Activated B cell treated with CpG ODN at 0.5 μM for 24 hours (primary cell): Measurements from ENCODE around the gene ACTRT2. TPM values are rescaled to one million over a fixed set of nuclear protein-coding genes. Genes with fewer than 3 reads are reported as not detected.

ENCODE experiments used
- ATAC-seq: fragments of 200-7000 bp; cut with Tn5 transposase; one replicate; pipeline ENCODE4 v1.10.0; 2021; ENCODE audit warnings: low read depth, mild to moderate bottlenecking, moderate library complexity
- CTCF ChIA-PET: fragments of 350-600 bp; sonication (Branson Sonifier 250); formaldehyde crosslinking; loops from one replicate; lab custom pipeline; 2021; ENCODE audit warnings: antibody characterized with exemption; lab: Charles Lee
- POLR2A ChIA-PET: fragments of 350-600 bp; sonication (Branson Sonifier 250); formaldehyde crosslinking; loops from one replicate; lab custom pipeline; 2021; ENCODE audit warnings: antibody characterized with exemption; lab: Charles Lee
- DNase-seq: peaks from one replicate; pipeline ENCODE4 v3.0.0; 2022
- H3K27ac Mint-ChIP-seq: one replicate; pipeline ENCODE4 v1.8.0; 2020; ENCODE audit warnings: mixed read lengths
- H3K27me3 Mint-ChIP-seq: one replicate; pipeline ENCODE4 v1.8.0; 2021; ENCODE audit warnings: mixed read lengths
- H3K36me3 Mint-ChIP-seq: one replicate; pipeline ENCODE4 v1.8.0; 2021; ENCODE audit warnings: low read depth, mixed read lengths
- H3K4me1 Mint-ChIP-seq: one replicate; pipeline ENCODE4 v1.8.0; 2021; ENCODE audit warnings: mixed read lengths
- H3K4me3 Mint-ChIP-seq: one replicate; pipeline ENCODE4 v1.8.0; 2020; ENCODE audit warnings: mild to moderate bottlenecking, mixed read lengths
- H3K9me3 Mint-ChIP-seq: one replicate; pipeline ENCODE4 v1.8.0; 2020; ENCODE audit warnings: mixed read lengths
- CTCF ChIP-seq: fragments of 200-600 bp; IDR thresholded peaks from one replicate; pipeline ENCODE4 v1.8.0; 2022; ENCODE audit warnings: antibody characterized with exemption, mild to moderate bottlenecking
- intact Hi-C: fragments of 100-400 bp; cut with micrococcal nuclease; formaldehyde crosslinking; loops from one replicate; pipeline ENCODE4 v1.15.1; 2024
- total RNA-seq: library from RNA; stranded (reverse); gene quantifications from 2 replicates; pipeline ENCODE4 v1.2.3, GENCODE V29; 2022

ACTRT2 gene
- total RNA-seq, 1 donor from 2014 or later: not detected

- Mint-ChIP-seq H3K27ac (no peak overlapping the region), H3K27me3 (no peaks in the 10 kb centered on the region), H3K4me1 (no peaks in the 10 kb centered on the region), H3K9me3 (no peaks in the 10 kb centered on the region), H3K4me3 (no peak overlapping the region), H3K36me3 (no peaks in the 10 kb centered on the region)
- DNase-seq (no peak), ATAC-seq (no peak)
- ChIA-PET CTCF (no interaction called here), POLR2A (no interaction called here)
- intact Hi-C loops: no loop called here
- TF ChIP-seq CTCF: no peak
Measured at GRCh38 chr1:3022976-3023375, 1.7 kb downstream of the ACTRT2 start.

GRCh38 chr1:3024019-3024418 is 2.8 kb downstream of the ACTRT2 start:
- DNase-seq (no peak), ATAC-seq (no peak)
- Mint-ChIP-seq H3K27me3 (no peaks in the 10 kb centered on the region), H3K4me1 (no peaks in the 10 kb centered on the region), H3K36me3 (no peaks in the 10 kb centered on the region), H3K9me3 (no peaks in the 10 kb centered on the region), H3K27ac (no peak overlapping the region), H3K4me3 (no peak overlapping the region)
- ChIA-PET POLR2A (no interaction called here), CTCF (no interaction called here)
- intact Hi-C loops: no loop called here
- TF ChIP-seq CTCF: no peak

GRCh38 chr1:3024588-3024987 is 3.3 kb downstream of the ACTRT2 start:
- ChIA-PET CTCF (no interaction called here), POLR2A (no interaction called here)
- no peak for TF ChIP-seq CTCF
- DNase-seq: no peak
- intact Hi-C loops: no loop called here
- Mint-ChIP-seq H3K27ac (no peak overlapping the region), H3K36me3 (no peaks in the 10 kb centered on the region), H3K4me1 (no peaks in the 10 kb centered on the region), H3K9me3 (no peaks in the 10 kb centered on the region), H3K4me3 (no peak overlapping the region), H3K27me3 (no peaks in the 10 kb centered on the region)
- ATAC-seq: no peak

DNA sequence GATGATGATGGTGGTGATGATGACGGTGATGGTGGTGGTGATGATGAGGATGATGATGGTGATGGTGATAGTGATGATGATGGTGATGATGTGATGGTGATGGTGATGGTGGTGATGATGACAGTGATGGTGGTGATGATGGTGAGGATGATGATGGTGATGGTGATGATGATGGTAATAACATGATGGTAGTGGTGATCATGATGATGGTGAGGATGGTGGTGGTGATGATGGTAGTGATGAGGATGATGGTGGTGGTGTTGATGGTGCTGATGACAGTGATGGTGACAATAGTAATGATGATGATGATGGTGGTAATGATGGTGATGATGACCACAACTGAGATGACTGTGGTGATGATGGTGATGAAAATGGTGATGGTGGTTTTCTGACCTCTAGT is 4.9 kb downstream of the ACTRT2 start:
- H3K27me3 Mint-ChIP-seq: no peaks in the 10 kb centered on the region
- ChIA-PET POLR2A (no interaction called here), CTCF (no interaction called here)
- TF ChIP-seq CTCF: no peak
- intact Hi-C loops: no loop called here
- H3K27ac Mint-ChIP-seq: no peak overlapping the region
- H3K4me3 Mint-ChIP-seq: no peak overlapping the region
- DNase-seq: no peak
- no peaks in the 10 kb centered on the region for H3K36me3 Mint-ChIP-seq
- no peak for ATAC-seq
- H3K4me1 Mint-ChIP-seq: no peaks in the 10 kb centered on the region
- H3K9me3 Mint-ChIP-seq: no peaks in the 10 kb centered on the region

DNA sequence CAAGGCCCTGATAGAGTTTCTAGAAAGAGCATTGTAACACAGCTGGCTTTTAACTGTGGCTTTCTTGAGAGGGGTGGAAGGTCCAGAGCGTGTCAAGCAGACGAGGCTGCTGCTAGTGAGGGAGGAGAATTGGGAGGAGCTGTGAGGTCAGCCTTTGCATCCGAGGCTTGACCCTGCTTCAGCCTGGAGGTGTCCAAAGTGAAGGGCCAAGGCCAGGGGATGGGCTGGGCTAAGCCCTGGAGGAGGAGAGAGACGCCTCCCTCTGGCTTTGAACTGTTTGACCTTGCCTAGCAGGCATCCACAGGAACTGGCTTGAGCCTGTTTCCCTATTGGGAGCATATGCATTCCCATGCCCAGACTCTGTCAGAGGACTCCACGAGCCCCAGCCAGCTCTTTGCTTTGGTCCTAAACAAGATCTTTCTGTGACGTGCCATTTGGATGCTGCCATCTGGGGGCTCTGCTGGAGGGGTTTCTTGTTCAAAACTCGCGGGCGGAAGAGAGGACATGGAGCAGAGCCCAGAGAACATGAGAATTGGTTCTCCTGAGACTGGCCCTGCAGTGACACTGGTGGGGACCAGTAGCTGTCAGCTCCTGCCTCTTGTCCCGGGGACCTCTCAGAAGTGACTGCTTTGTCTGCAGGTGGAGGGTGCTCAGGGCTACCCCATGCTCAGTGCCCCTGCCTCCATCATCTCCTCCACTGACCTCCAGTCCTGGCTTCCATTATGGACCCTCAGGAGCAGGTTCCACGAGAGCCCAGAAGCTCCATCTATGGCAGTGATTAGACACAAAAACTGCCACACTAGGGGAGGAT is 5.5 kb downstream of the ACTRT2 start:
- ATAC-seq (no peak), DNase-seq (peak; percentile 4)
- no peaks in the 10 kb centered on the region for H3K9me3 Mint-ChIP-seq
- H3K4me1 Mint-ChIP-seq: no peaks in the 10 kb centered on the region
- no peak overlapping the region for H3K4me3 Mint-ChIP-seq
- intact Hi-C loops: no loop called here
- ChIA-PET POLR2A (no interaction called here), CTCF (no interaction called here)
- no peak for TF ChIP-seq CTCF
- H3K36me3 Mint-ChIP-seq: no peaks in the 10 kb centered on the region
- no peaks in the 10 kb centered on the region for H3K27me3 Mint-ChIP-seq
- no peak overlapping the region for H3K27ac Mint-ChIP-seq
